ENCODE measurements around the gene STARD3NL.

DNA sequence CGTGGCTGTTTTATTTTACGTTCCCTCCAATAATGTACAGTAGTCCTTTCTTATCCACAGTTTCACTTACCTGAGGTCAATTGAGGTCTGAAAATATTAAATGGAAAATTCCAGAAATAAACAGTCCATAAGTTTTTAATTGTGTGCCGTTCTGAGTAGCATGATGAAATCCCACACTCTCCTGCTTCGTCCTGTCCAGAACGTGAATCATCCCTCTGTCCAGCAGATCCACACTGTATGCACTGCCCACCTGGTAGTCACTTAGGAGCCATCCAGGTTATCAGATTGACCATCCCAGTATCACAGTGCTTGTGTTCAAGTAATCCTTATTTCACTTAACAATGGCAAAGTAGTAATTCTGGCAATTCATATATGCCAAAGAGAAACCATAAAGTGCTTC, 46.3 kb downstream of the STARD3NL start:
- TF ChIP-seq MAX (CRISPR knock-in tag; IDR thresholded peaks at IDR 0.05) (no peak), CTCF (IDR thresholded peaks at IDR 0.05) (no peak), JUN (CRISPR knock-in tag; IDR thresholded peaks at IDR 0.05) (no peak), FOXP1 (CRISPR knock-in tag; IDR thresholded peaks at IDR 0.05; ENCODE audit: borderline replicate concordance) (no peak), NR1H2 (CRISPR knock-in tag; IDR thresholded peaks at IDR 0.05) (no peak), ZNF138 (CRISPR knock-in tag; conservative IDR thresholded peaks at IDR 0.05) (no peak), MXD4 (CRISPR knock-in tag; IDR thresholded peaks at IDR 0.05; ENCODE audit: borderline replicate concordance) (no peak), PREB (CRISPR knock-in tag; IDR thresholded peaks at IDR 0.05; ENCODE audit: borderline replicate concordance) (no peak)
